Right atrium auricular region (tissue), 2 donors: ENCODE measurements around the gene KRTAP5-5. TPM values are rescaled to one million over a fixed set of nuclear protein-coding genes. Genes with fewer than 3 reads are reported as not detected.

Experiments used
- DNase-seq: peaks from one replicate; pipeline ENCODE4 v3.0.0-alpha.2; 2019; ENCODE audit warnings: low spot score
- H3K27ac ChIP-seq, 2 donors: fragments of 200-600 bp; sonication (generic); 1 replicate in 1 of 2; 2 replicates in 1 of 2; pipeline ENCODE4 v1.5.1; 2016 to 2019
- H3K27me3 ChIP-seq, 2 donors: fragments of 200-600 bp; sonication (generic); one replicate each; pipeline versions ENCODE4 v1.5.1 to v1.6.0; 2017 to 2019
- H3K36me3 ChIP-seq: fragments of 200-600 bp; sonication (generic); one replicate; pipeline ENCODE4 v1.5.1; 2016
- H3K4me1 ChIP-seq, 2 donors: fragments of 200-600 bp; sonication (generic); one replicate each; pipeline versions ENCODE4 v1.5.1 to v1.6.0; 2017 to 2019
- H3K4me3 ChIP-seq, 2 donors: fragments of 200-600 bp; sonication (generic); 1 replicate in 1 of 2; 2 replicates in 1 of 2; pipeline ENCODE4 v1.5.1; 2017 to 2019; ENCODE audit warnings: mild to moderate bottlenecking in 1 of 2, moderate library complexity in 1 of 2
- H3K9me3 ChIP-seq, 2 donors: fragments of 200-600 bp; sonication (generic); one replicate each; pipeline ENCODE4 v1.5.1; 2019
- CTCF ChIP-seq, 2 donors: fragments of 200-600 bp; sonication (generic); IDR thresholded peaks; one replicate each; pipeline ENCODE4 v1.5.1; 2019; ENCODE audit warnings: antibody characterized with exemption in 2 of 2
- total RNA-seq, 2 donors: library from RNA; depleted of rRNA; stranded (reverse); fragments of >200 nt; gene quantifications; one replicate each; pipeline ENCODE4 v1.1.0, GENCODE V29; 2016

Gene KRTAP5-5
- total RNA-seq, 2 donors from 2014 or later: not detected

GRCh38 chr11:1632053-1632714 is 2.6 kb downstream of the KRTAP5-5 start:
- Histone ChIP-seq H3K27me3 (no peaks in the 10 kb centered on the region), H3K9me3 (no peaks in the 10 kb centered on the region), H3K4me1 (peaks cover 0 to 3% of the 10 kb centered on the region in 2 donors), H3K4me3 (no peak overlapping the region), H3K36me3 (no peaks in the 10 kb centered on the region), H3K27ac (no peak overlapping the region)
- no peak for DNase-seq
- TF ChIP-seq CTCF (IDR thresholded peaks at IDR 0.05): no peak

DNA sequence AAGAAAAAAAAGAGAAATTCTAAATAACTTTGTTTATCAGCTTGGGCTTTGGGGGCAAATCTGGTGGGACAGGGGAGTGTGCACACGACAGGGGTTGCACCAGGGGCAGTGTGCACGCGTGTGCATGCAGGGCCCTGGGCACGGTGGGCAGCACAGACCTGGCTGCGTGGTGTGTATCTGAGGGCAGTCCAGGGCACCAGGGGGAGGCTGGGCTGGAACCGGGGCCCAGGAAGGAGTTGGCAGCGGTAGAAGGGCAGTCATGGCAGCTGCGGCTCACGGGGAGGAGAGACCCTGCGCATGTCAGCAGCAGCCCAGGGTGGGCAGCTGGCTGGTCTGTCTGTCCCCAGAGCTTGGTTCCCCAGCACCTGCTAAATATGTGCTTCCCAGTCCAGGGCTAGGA is 4.3 kb downstream of the KRTAP5-5 start:
- Histone ChIP-seq H3K27ac (no peak overlapping the region), H3K9me3 (no peaks in the 10 kb centered on the region), H3K4me3 (no peak overlapping the region), H3K4me1 (peaks cover 0 to 3% of the 10 kb centered on the region in 2 donors), H3K36me3 (no peaks in the 10 kb centered on the region), H3K27me3 (no peaks in the 10 kb centered on the region)
- TF ChIP-seq CTCF (IDR thresholded peaks at IDR 0.05): no peak
- no peak for DNase-seq

GRCh38 chr11:1636291-1636950 is 6.8 kb downstream of the KRTAP5-5 start:
- Histone ChIP-seq H3K27me3 (no peaks in the 10 kb centered on the region), H3K36me3 (no peaks in the 10 kb centered on the region), H3K4me1 (peaks cover 0 to 3% of the 10 kb centered on the region in 2 donors), H3K4me3 (no peak overlapping the region), H3K9me3 (no peaks in the 10 kb centered on the region), H3K27ac (no peak overlapping the region)
- no peak for DNase-seq
- no peak for TF ChIP-seq CTCF (IDR thresholded peaks at IDR 0.05)

DNA sequence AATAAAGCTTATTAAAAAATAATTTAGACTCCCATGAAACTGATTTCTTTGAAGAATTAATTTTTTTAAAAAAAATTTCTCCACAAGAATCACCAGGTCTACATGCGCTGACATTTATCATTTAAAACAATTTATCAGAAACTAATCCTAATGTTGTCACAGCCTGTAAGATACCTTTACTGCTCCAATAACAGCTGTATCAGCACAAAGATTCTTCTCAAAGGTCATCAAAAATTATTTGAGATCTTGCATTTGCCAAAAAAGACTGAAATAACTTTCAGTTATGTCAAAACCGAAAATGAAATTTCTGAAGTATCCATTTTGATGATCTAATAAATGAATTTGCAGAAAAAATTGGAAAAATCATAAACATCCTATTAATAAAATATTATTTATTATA is 8.1 kb downstream of the KRTAP5-5 start:
- TF ChIP-seq CTCF (IDR thresholded peaks at IDR 0.05): no peak
- H3K36me3 ChIP-seq: no peaks in the 10 kb centered on the region
- H3K27me3 ChIP-seq: no peaks in the 10 kb centered on the region

GRCh38 chr11:1638344-1638743 is 8.8 kb downstream of the KRTAP5-5 start:
- Histone ChIP-seq H3K27ac (no peak overlapping the region), H3K27me3 (no peaks in the 10 kb centered on the region), H3K4me1 (no peaks in the 10 kb centered on the region), H3K4me3 (no peak overlapping the region), H3K9me3 (no peaks in the 10 kb centered on the region), H3K36me3 (no peaks in the 10 kb centered on the region)
- no peak for TF ChIP-seq CTCF (IDR thresholded peaks at IDR 0.05)
- no peak for DNase-seq

More for the DNA sequence above, 8.1 kb downstream of the KRTAP5-5 start:
- H3K27ac ChIP-seq: no peak overlapping the region
- no peaks in the 10 kb centered on the region for H3K9me3 ChIP-seq
- DNase-seq: no peak
- H3K4me3 ChIP-seq: no peak overlapping the region
- no peaks in the 10 kb centered on the region for H3K4me1 ChIP-seq
